ENCODE measurements around the gene SLC38A10. TPM values are rescaled to one million over a fixed set of nuclear protein-coding genes. Genes with fewer than 3 reads are reported as not detected.

SLC38A10 gene
- polyA plus RNA-seq, 1 donor from 2014 or later = 37.4 TPM

- no peak overlapping the region for H3K4me3 ChIP-seq (ENCODE audit: low read length)
- no peaks in the 10 kb centered on the region for H3K36me3 ChIP-seq (ENCODE audit: insufficient read depth, low read length)
- no peaks in the 10 kb centered on the region for H3K27me3 ChIP-seq (ENCODE audit: insufficient read depth, low read depth, low read length)
- H3F3A ChIP-seq (ENCODE audit: insufficient read depth, low read length, poor library complexity, severe bottlenecking) = no peaks in the 10 kb centered on the region
- no peaks in the 10 kb centered on the region for H3K9me2 ChIP-seq (ENCODE audit: insufficient read depth, low read length)
- H3K9me3 ChIP-seq (ENCODE audit: low read length) = no peaks in the 10 kb centered on the region
- H3K4me2 ChIP-seq (ENCODE audit: low read length) = no peak overlapping the region
- no peaks in the 10 kb centered on the region for H4K20me1 ChIP-seq (ENCODE audit: insufficient read depth)
- H2AFZ ChIP-seq (ENCODE audit: low read depth, low read length) = no peak overlapping the region
- TF ChIP-seq CTCF (IDR thresholded peaks at IDR 0.05; ENCODE audit: poor library complexity, severe bottlenecking) (no peak), EP300 (conservative IDR thresholded peaks at IDR 0.05; ENCODE audit: poor library complexity, severe bottlenecking) (no peak), POLR2AphosphoS5 (IDR thresholded peaks at IDR 0.05) (no peak), MXI1 (conservative IDR thresholded peaks at IDR 0.05; ENCODE audit: poor library complexity, severe bottlenecking) (no peak), REST (IDR thresholded peaks at IDR 0.05; ENCODE audit: borderline replicate concordance) (no peak), TAF1 (IDR thresholded peaks at IDR 0.05; ENCODE audit: low read depth) (no peak), SMC3 (conservative IDR thresholded peaks at IDR 0.05; ENCODE audit: poor library complexity) (no peak), EZH2 (IDR thresholded peaks at IDR 0.05; ENCODE audit: borderline replicate concordance, insufficient read depth, low read length, poor library complexity, severe bottlenecking) (no peak), RAD21 (conservative IDR thresholded peaks at IDR 0.05) (no peak)
- H3K27ac ChIP-seq (ENCODE audit: low read length) = no peak overlapping the region
- no peaks in the 10 kb centered on the region for H3K79me2 ChIP-seq (replicated peaks; ENCODE audit: insufficient read depth, low read length)
- H3K9ac ChIP-seq (ENCODE audit: low read length) = no peak overlapping the region
Observed at GRCh38 chr17:81282141-81282540, 13.0 kb downstream of the SLC38A10 start.

GRCh38 chr17:81280571-81280970, 14.5 kb downstream of the SLC38A10 start:
- H3K9ac ChIP-seq (ENCODE audit: low read length) = no peak overlapping the region
- no peaks in the 10 kb centered on the region for H3K9me3 ChIP-seq (ENCODE audit: low read length)
- H3F3A ChIP-seq (ENCODE audit: insufficient read depth, low read length, poor library complexity, severe bottlenecking) = no peaks in the 10 kb centered on the region
- TF ChIP-seq EP300 (conservative IDR thresholded peaks at IDR 0.05; ENCODE audit: poor library complexity, severe bottlenecking) (no peak), POLR2AphosphoS5 (IDR thresholded peaks at IDR 0.05) (no peak), SMC3 (conservative IDR thresholded peaks at IDR 0.05; ENCODE audit: poor library complexity) (no peak), TAF1 (IDR thresholded peaks at IDR 0.05; ENCODE audit: low read depth) (no peak), REST (IDR thresholded peaks at IDR 0.05; ENCODE audit: borderline replicate concordance) (no peak), MXI1 (conservative IDR thresholded peaks at IDR 0.05; ENCODE audit: poor library complexity, severe bottlenecking) (no peak), CTCF (IDR thresholded peaks at IDR 0.05; ENCODE audit: poor library complexity, severe bottlenecking) (no peak)
- H3K4me2 ChIP-seq (ENCODE audit: low read length) = no peak overlapping the region
- no peaks in the 10 kb centered on the region for H3K36me3 ChIP-seq (ENCODE audit: insufficient read depth, low read length)
- H3K9me2 ChIP-seq (ENCODE audit: insufficient read depth, low read length) = no peaks in the 10 kb centered on the region
- H3K27ac ChIP-seq (ENCODE audit: low read length) = no peak overlapping the region
- H3K79me2 ChIP-seq (replicated peaks; ENCODE audit: insufficient read depth, low read length) = no peaks in the 10 kb centered on the region
- H3K4me3 ChIP-seq (ENCODE audit: low read length) = no peak overlapping the region
- no peaks in the 10 kb centered on the region for H4K20me1 ChIP-seq (ENCODE audit: insufficient read depth)
- H2AFZ ChIP-seq (ENCODE audit: low read depth, low read length) = no peak overlapping the region
- no peaks in the 10 kb centered on the region for H3K27me3 ChIP-seq (ENCODE audit: insufficient read depth, low read depth, low read length)
